OCI-LY3 (cell line): ENCODE results near the gene RAB23.

ENCODE experiments used
- CTCF ChIP-seq: fragments of 200-600, 300-600 bp; sonication (generic); IDR thresholded peaks from 2 replicates; pipeline ENCODE4 v1.5.1; 2014; ENCODE audit warnings: antibody characterized with exemption, low read length, low read depth
- EZH2phosphoT487 ChIP-seq: fragments of 200-600 bp; shearing (Covaris generic); IDR thresholded peaks from 2 replicates; pipeline ENCODE4 v1.6.1; 2018; ENCODE audit warnings: antibody characterized with exemption, mixed run types, low read depth

DNA sequence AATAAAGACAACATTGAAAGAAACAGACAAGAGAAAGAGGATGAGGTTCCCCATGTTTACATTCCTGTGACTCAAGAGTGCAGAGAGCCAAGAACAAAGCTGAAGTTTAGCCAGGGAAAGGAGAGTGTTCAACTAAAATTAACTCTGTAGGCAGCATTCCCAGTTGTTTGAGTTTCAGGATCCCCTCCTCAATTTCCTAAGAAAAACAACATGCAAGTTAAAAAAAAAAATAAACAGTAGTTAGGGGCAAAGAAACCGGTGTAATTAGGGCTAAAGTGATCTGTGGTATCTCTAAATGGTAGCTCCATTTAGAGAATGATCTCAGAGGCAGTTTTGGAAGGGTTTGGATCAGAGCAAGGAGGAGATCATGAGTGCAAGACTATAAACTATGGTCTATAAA, 30.9 kb upstream of the RAB23 start:
- TF ChIP-seq CTCF, result no peak
- no peak for TF ChIP-seq EZH2phosphoT487
